ENCODE data around the gene GAREM1.

Gene GAREM1

GRCh38 chr18:32315881-32316280 is 154.8 kb downstream of the GAREM1 start:
- Histone ChIP-seq H3K4me3 (ENCODE audit: low read depth, low read length) (no peak overlapping the region), H3K9me3 (ENCODE audit: control insufficient read depth, insufficient read depth, low read length) (no peaks in the 10 kb centered on the region), H3K27me3 (ENCODE audit: control insufficient read depth, insufficient read depth, low read length) (no peaks in the 10 kb centered on the region), H3K4me1 (ENCODE audit: control insufficient read depth, insufficient read depth, low read length) (no peaks in the 10 kb centered on the region), H3K9ac (ENCODE audit: low read depth, low read length) (no peak overlapping the region), H3K36me3 (ENCODE audit: control insufficient read depth, insufficient read depth, low read length) (no peaks in the 10 kb centered on the region)

GRCh38 chr18:32310774-32311173 is 159.9 kb downstream of the GAREM1 start:
- H3K9me3 ChIP-seq (ENCODE audit: control insufficient read depth, insufficient read depth, low read length): no peaks in the 10 kb centered on the region

GRCh38 chr18:32310101-32310500 is 160.6 kb downstream of the GAREM1 start:
- no peak overlapping the region for H3K9ac ChIP-seq (ENCODE audit: low read depth, low read length)
- no peaks in the 10 kb centered on the region for H3K4me1 ChIP-seq (ENCODE audit: control insufficient read depth, insufficient read depth, low read length)
- H3K27me3 ChIP-seq (ENCODE audit: control insufficient read depth, insufficient read depth, low read length): no peaks in the 10 kb centered on the region
- H3K9me3 ChIP-seq (ENCODE audit: control insufficient read depth, insufficient read depth, low read length): no peaks in the 10 kb centered on the region
- H3K4me3 ChIP-seq (ENCODE audit: low read depth, low read length): no peak overlapping the region
- no peaks in the 10 kb centered on the region for H3K36me3 ChIP-seq (ENCODE audit: control insufficient read depth, insufficient read depth, low read length)

More at GRCh38 chr18:32310774-32311173, 159.9 kb downstream of the GAREM1 start:
- Histone ChIP-seq H3K4me1 (ENCODE audit: control insufficient read depth, insufficient read depth, low read length) (no peaks in the 10 kb centered on the region), H3K27me3 (ENCODE audit: control insufficient read depth, insufficient read depth, low read length) (no peaks in the 10 kb centered on the region), H3K36me3 (ENCODE audit: control insufficient read depth, insufficient read depth, low read length) (no peaks in the 10 kb centered on the region), H3K4me3 (ENCODE audit: low read depth, low read length) (no peak overlapping the region), H3K9ac (ENCODE audit: low read depth, low read length) (no peak overlapping the region)

DNA sequence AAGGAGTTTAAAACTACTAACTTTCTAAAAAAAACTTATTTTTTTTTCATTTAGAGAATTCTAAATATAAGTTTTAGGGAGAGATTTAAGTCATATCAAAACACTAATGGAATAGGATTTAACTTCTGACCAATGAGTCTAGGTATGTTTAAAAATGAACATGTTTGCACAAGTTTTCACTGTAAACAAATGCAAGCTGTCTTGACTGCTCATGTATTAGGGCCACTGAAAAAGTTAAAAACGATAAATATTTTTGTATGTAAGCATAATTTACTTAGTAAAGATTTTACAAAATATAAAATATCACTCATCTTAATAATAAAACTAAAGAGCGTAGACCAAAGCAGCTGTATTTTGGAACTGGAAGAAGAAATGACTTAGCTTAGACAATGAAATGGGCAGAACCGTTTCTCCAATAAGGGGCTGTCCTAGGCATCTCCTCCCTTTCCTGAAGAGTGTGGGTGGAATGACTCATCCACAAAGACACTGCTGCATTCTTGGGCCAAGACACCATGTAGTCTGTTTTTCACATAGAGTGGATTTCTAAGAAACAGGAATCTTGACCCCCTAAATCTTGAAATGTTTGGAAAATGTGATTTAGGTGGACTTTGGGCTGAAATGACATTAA is 162.1 kb downstream of the GAREM1 start:
- H3K27me3 ChIP-seq (ENCODE audit: control insufficient read depth, insufficient read depth, low read length): no peaks in the 10 kb centered on the region
- no peaks in the 10 kb centered on the region for H3K36me3 ChIP-seq (ENCODE audit: control insufficient read depth, insufficient read depth, low read length)
- no peaks in the 10 kb centered on the region for H3K9me3 ChIP-seq (ENCODE audit: control insufficient read depth, insufficient read depth, low read length)
- no peaks in the 10 kb centered on the region for H3K4me1 ChIP-seq (ENCODE audit: control insufficient read depth, insufficient read depth, low read length)
- H3K4me3 ChIP-seq (ENCODE audit: low read depth, low read length): no peak overlapping the region
- no peak overlapping the region for H3K9ac ChIP-seq (ENCODE audit: low read depth, low read length)

GRCh38 chr18:32303400-32303799 is 167.3 kb downstream of the GAREM1 start:
- H3K36me3 ChIP-seq (ENCODE audit: control insufficient read depth, insufficient read depth, low read length): no peaks in the 10 kb centered on the region
- H3K9ac ChIP-seq (ENCODE audit: low read depth, low read length): no peak overlapping the region
- no peaks in the 10 kb centered on the region for H3K27me3 ChIP-seq (ENCODE audit: control insufficient read depth, insufficient read depth, low read length)
- no peaks in the 10 kb centered on the region for H3K4me1 ChIP-seq (ENCODE audit: control insufficient read depth, insufficient read depth, low read length)
- no peaks in the 10 kb centered on the region for H3K9me3 ChIP-seq (ENCODE audit: control insufficient read depth, insufficient read depth, low read length)
- no peak overlapping the region for H3K4me3 ChIP-seq (ENCODE audit: low read depth, low read length)

GRCh38 chr18:32302806-32303205 is 167.9 kb downstream of the GAREM1 start:
- H3K27me3 ChIP-seq (ENCODE audit: control insufficient read depth, insufficient read depth, low read length): no peaks in the 10 kb centered on the region
- H3K4me3 ChIP-seq (ENCODE audit: low read depth, low read length): no peak overlapping the region
- no peak overlapping the region for H3K9ac ChIP-seq (ENCODE audit: low read depth, low read length)
- no peaks in the 10 kb centered on the region for H3K4me1 ChIP-seq (ENCODE audit: control insufficient read depth, insufficient read depth, low read length)
- no peaks in the 10 kb centered on the region for H3K9me3 ChIP-seq (ENCODE audit: control insufficient read depth, insufficient read depth, low read length)
- H3K36me3 ChIP-seq (ENCODE audit: control insufficient read depth, insufficient read depth, low read length): no peaks in the 10 kb centered on the region

DNA sequence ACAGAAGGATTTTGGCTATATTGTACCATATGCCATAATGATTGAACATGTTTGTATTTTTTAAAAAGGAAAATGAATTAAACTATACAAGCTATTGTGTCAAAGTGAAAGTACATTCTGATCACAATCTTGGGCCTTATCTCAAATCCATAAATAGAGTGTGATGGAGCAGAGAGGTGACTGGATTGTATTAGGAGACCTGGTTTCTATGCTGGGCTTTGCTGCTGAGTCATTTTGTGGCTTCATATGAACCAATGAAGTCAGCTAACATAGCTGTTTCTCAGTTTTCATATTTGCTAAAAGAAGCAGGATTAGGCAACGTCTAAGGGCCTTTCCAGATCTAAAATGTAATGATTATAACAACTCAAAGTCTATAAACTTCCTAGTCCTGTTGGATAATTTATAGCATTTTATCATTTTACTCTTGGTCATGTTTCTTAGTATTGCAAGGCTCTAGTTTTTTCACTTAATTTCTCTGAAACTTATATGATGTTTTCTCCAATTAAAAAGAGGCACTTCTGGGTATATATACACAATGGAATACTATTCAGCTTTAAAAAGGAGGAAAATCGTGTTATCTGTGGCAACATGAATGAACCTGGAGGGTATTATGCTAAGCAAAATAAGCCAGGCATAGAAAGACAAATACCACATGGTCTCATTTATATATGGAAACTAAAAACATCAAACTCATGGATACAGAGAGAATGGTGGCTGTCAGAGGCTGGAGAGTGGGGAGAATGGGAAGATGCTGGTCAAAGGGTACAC is 168.5 kb downstream of the GAREM1 start:
- Histone ChIP-seq H3K36me3 (ENCODE audit: control insufficient read depth, insufficient read depth, low read length) (no peaks in the 10 kb centered on the region), H3K9me3 (ENCODE audit: control insufficient read depth, insufficient read depth, low read length) (no peaks in the 10 kb centered on the region), H3K27me3 (ENCODE audit: control insufficient read depth, insufficient read depth, low read length) (no peaks in the 10 kb centered on the region), H3K4me3 (ENCODE audit: low read depth, low read length) (no peak overlapping the region), H3K4me1 (ENCODE audit: control insufficient read depth, insufficient read depth, low read length) (no peaks in the 10 kb centered on the region), H3K9ac (ENCODE audit: low read depth, low read length) (no peak overlapping the region)

- no peak overlapping the region for H3K9ac ChIP-seq (ENCODE audit: low read depth, low read length)
- no peaks in the 10 kb centered on the region for H3K9me3 ChIP-seq (ENCODE audit: control insufficient read depth, insufficient read depth, low read length)
- H3K4me1 ChIP-seq (ENCODE audit: control insufficient read depth, insufficient read depth, low read length): no peaks in the 10 kb centered on the region
- no peaks in the 10 kb centered on the region for H3K36me3 ChIP-seq (ENCODE audit: control insufficient read depth, insufficient read depth, low read length)
- no peak overlapping the region for H3K4me3 ChIP-seq (ENCODE audit: low read depth, low read length)
- no peaks in the 10 kb centered on the region for H3K27me3 ChIP-seq (ENCODE audit: control insufficient read depth, insufficient read depth, low read length)
Measured at GRCh38 chr18:32301361-32301760, 169.3 kb downstream of the GAREM1 start.

GRCh38 chr18:32300914-32301313 is 169.8 kb downstream of the GAREM1 start:
- Histone ChIP-seq H3K36me3 (ENCODE audit: control insufficient read depth, insufficient read depth, low read length) (no peaks in the 10 kb centered on the region), H3K4me3 (ENCODE audit: low read depth, low read length) (no peak overlapping the region), H3K27me3 (ENCODE audit: control insufficient read depth, insufficient read depth, low read length) (no peaks in the 10 kb centered on the region), H3K9me3 (ENCODE audit: control insufficient read depth, insufficient read depth, low read length) (no peaks in the 10 kb centered on the region), H3K9ac (ENCODE audit: low read depth, low read length) (no peak overlapping the region), H3K4me1 (ENCODE audit: control insufficient read depth, insufficient read depth, low read length) (no peaks in the 10 kb centered on the region)

GRCh38 chr18:32299484-32299883 is 171.2 kb downstream of the GAREM1 start:
- no peaks in the 10 kb centered on the region for H3K36me3 ChIP-seq (ENCODE audit: control insufficient read depth, insufficient read depth, low read length)
- H3K4me1 ChIP-seq (ENCODE audit: control insufficient read depth, insufficient read depth, low read length): no peaks in the 10 kb centered on the region
- H3K27me3 ChIP-seq (ENCODE audit: control insufficient read depth, insufficient read depth, low read length): no peaks in the 10 kb centered on the region
- no peaks in the 10 kb centered on the region for H3K9me3 ChIP-seq (ENCODE audit: control insufficient read depth, insufficient read depth, low read length)
- H3K9ac ChIP-seq (ENCODE audit: low read depth, low read length): no peak overlapping the region
- no peak overlapping the region for H3K4me3 ChIP-seq (ENCODE audit: low read depth, low read length)

GRCh38 chr18:32298171-32298667 is 172.5 kb downstream of the GAREM1 start:
- H3K4me1 ChIP-seq (ENCODE audit: control insufficient read depth, insufficient read depth, low read length): no peaks in the 10 kb centered on the region
- H3K4me3 ChIP-seq (ENCODE audit: low read depth, low read length): no peak overlapping the region
- H3K9ac ChIP-seq (ENCODE audit: low read depth, low read length): no peak overlapping the region
- H3K36me3 ChIP-seq (ENCODE audit: control insufficient read depth, insufficient read depth, low read length): no peaks in the 10 kb centered on the region
- H3K27me3 ChIP-seq (ENCODE audit: control insufficient read depth, insufficient read depth, low read length): no peaks in the 10 kb centered on the region
- H3K9me3 ChIP-seq (ENCODE audit: control insufficient read depth, insufficient read depth, low read length): no peaks in the 10 kb centered on the region

- H3K4me3 ChIP-seq (ENCODE audit: low read depth, low read length): no peak overlapping the region
- H3K36me3 ChIP-seq (ENCODE audit: control insufficient read depth, insufficient read depth, low read length): no peaks in the 10 kb centered on the region
- no peak overlapping the region for H3K9ac ChIP-seq (ENCODE audit: low read depth, low read length)
- H3K27me3 ChIP-seq (ENCODE audit: control insufficient read depth, insufficient read depth, low read length): no peaks in the 10 kb centered on the region
- no peaks in the 10 kb centered on the region for H3K4me1 ChIP-seq (ENCODE audit: control insufficient read depth, insufficient read depth, low read length)
- H3K9me3 ChIP-seq (ENCODE audit: control insufficient read depth, insufficient read depth, low read length): no peaks in the 10 kb centered on the region
Measured at GRCh38 chr18:32297579-32298170, 173.0 kb downstream of the GAREM1 start.
